ENCODE data around the gene HIVEP3. TPM values are rescaled to one million over a fixed set of nuclear protein-coding genes. Genes with fewer than 3 reads are reported as not detected.

HIVEP3 gene
- total RNA-seq, 1 donor from 2014 or later = 76.7 TPM

- Mint-ChIP-seq H3K4me3 (no peak overlapping the region), H3K4me1 (ENCODE audit: low read depth) (peaks cover 19% of the 10 kb centered on the region), H3K27me3 (ENCODE audit: insufficient read depth) (peaks cover 7% of the 10 kb centered on the region), H3K36me3 (ENCODE audit: low read depth) (no peaks in the 10 kb centered on the region), H3K27ac (no peak overlapping the region), H3K9me3 (no peaks in the 10 kb centered on the region)
- peak; percentile 11 for DNase-seq (ENCODE audit: low spot score)
- intact Hi-C loops (cut with micrococcal nuclease) = no loop called here
Measured at GRCh38 chr1:41487126-41488039, 431.3 kb downstream of the HIVEP3 start.

DNA sequence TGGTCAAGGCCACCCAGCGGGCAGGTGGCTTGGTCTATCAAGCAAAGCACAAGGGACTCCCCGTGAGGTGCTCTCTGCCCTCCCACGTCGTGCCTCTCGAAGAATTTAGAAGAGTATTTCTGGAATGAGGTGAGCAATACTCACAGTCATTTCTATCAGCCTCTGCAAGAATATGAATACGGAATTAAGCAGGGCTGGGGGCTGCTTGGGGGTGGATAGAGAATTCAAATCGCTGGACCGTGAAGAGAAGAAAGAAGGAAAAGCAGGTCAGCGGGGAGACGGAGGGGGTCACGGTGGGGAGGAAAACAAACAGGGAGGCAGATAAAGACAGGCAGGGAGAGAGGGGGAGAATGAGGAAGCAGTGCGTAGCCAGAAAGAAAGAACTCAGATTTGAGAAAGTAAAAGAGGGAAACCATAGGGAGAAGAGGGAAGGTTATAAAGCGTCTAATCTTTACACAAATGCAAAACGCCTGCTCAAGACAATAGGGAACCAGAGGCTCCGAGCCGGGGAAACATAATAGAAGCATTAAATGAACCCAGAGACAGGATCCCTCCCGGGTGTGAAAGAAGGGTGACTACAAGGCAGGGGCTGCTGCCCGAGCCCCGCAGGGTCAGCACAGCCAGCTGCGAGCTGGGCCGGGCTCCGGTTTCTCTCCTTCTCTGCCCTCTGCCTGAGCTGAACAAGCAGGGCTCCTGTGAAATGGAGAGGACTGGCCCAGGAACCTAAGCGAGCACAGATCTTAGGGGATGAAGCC is 432.2 kb downstream of the HIVEP3 start:
- Mint-ChIP-seq H3K4me3 (peak overlapping the region; percentile 37), H3K9me3 (no peaks in the 10 kb centered on the region), H3K36me3 (ENCODE audit: low read depth) (no peaks in the 10 kb centered on the region), H3K4me1 (ENCODE audit: low read depth) (peaks cover 19% of the 10 kb centered on the region), H3K27me3 (ENCODE audit: insufficient read depth) (peaks cover 7% of the 10 kb centered on the region), H3K27ac (peak overlapping the region; percentile 16)
- DNase-seq (ENCODE audit: low spot score) = no peak
- intact Hi-C loops (cut with micrococcal nuclease) = no loop called here

GRCh38 chr1:41486053-41486370 is 432.7 kb downstream of the HIVEP3 start:
- H3K4me3 Mint-ChIP-seq = no peak overlapping the region
- H3K4me1 Mint-ChIP-seq (ENCODE audit: low read depth) = peaks cover 19% of the 10 kb centered on the region
- H3K36me3 Mint-ChIP-seq (ENCODE audit: low read depth) = no peaks in the 10 kb centered on the region
- intact Hi-C loops (cut with micrococcal nuclease) = no loop called here
- DNase-seq (ENCODE audit: low spot score) = no peak
- peak overlapping the region; percentile 16 for H3K27ac Mint-ChIP-seq
- peaks cover 7% of the 10 kb centered on the region for H3K27me3 Mint-ChIP-seq (ENCODE audit: insufficient read depth)
- no peaks in the 10 kb centered on the region for H3K9me3 Mint-ChIP-seq

DNA sequence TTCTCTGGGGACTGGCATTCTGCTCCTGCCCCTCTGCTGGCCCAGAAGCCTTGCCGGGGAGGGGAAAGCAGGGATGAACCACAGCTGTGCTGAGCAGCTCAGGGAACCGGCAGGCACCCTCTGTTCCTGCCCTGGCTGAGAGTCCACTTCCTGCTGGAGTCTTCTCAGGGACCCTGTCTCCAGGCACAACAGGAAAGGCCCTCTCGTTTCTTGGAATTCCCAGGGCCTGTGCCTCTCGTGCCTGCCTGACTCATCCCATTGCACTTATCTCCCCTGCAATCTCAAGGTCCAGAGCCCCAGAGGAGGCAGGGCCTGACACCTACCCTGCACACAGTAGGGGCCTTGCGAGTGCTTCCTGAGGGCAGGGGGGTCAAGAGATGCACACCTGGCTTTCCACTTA is 433.1 kb downstream of the HIVEP3 start:
- Mint-ChIP-seq H3K4me1 (ENCODE audit: low read depth) (peaks cover 19% of the 10 kb centered on the region), H3K4me3 (no peak overlapping the region), H3K9me3 (no peaks in the 10 kb centered on the region), H3K27me3 (ENCODE audit: insufficient read depth) (peaks cover 7% of the 10 kb centered on the region), H3K27ac (no peak overlapping the region), H3K36me3 (ENCODE audit: low read depth) (no peaks in the 10 kb centered on the region)
- intact Hi-C loops (cut with micrococcal nuclease) = no loop called here
- DNase-seq (ENCODE audit: low spot score) = no peak

GRCh38 chr1:41484402-41485241 is 434.1 kb downstream of the HIVEP3 start, which contains the start of gene EDN2:
Gene EDN2, minus strand, starts transcription at chr1:41484683. Its CDS starts 82 bp downstream, at chr1:41484601.
- H3K27me3 Mint-ChIP-seq (ENCODE audit: insufficient read depth) = peaks cover 7% of the 10 kb centered on the region
- no peak for DNase-seq (ENCODE audit: low spot score)
- H3K36me3 Mint-ChIP-seq (ENCODE audit: low read depth) = no peaks in the 10 kb centered on the region
- no peak within 1 kb of the TSS for H3K4me3 Mint-ChIP-seq
- H3K27ac Mint-ChIP-seq = peak within 1 kb of the TSS; percentile 34
- peaks cover 19% of the 10 kb centered on the region for H3K4me1 Mint-ChIP-seq (ENCODE audit: low read depth)
- intact Hi-C loops (cut with micrococcal nuclease) = no loop called here
- no peaks in the 10 kb centered on the region for H3K9me3 Mint-ChIP-seq

- Mint-ChIP-seq H3K36me3 (ENCODE audit: low read depth) (no peaks in the 10 kb centered on the region), H3K27me3 (ENCODE audit: insufficient read depth) (peaks cover 5% of the 10 kb centered on the region), H3K4me1 (ENCODE audit: low read depth) (peaks cover 19% of the 10 kb centered on the region), H3K27ac (no peak overlapping the region), H3K4me3 (no peak overlapping the region), H3K9me3 (no peaks in the 10 kb centered on the region)
- DNase-seq (ENCODE audit: low spot score) = no peak
- intact Hi-C loops (cut with micrococcal nuclease) = no loop called here
Measured at GRCh38 chr1:41483960-41484401, 434.7 kb downstream of the HIVEP3 start.

- Mint-ChIP-seq H3K27ac (no peak overlapping the region), H3K4me3 (no peak overlapping the region), H3K36me3 (ENCODE audit: low read depth) (no peaks in the 10 kb centered on the region), H3K4me1 (ENCODE audit: low read depth) (peaks cover 19% of the 10 kb centered on the region), H3K9me3 (no peaks in the 10 kb centered on the region), H3K27me3 (ENCODE audit: insufficient read depth) (peaks cover 5% of the 10 kb centered on the region)
- intact Hi-C loops (cut with micrococcal nuclease) = no loop called here
- no peak for DNase-seq (ENCODE audit: low spot score)
Measured at GRCh38 chr1:41483001-41483850, 435.5 kb downstream of the HIVEP3 start.

GRCh38 chr1:41482001-41482765 is 436.5 kb downstream of the HIVEP3 start:
- Mint-ChIP-seq H3K36me3 (ENCODE audit: low read depth) (no peaks in the 10 kb centered on the region), H3K4me1 (ENCODE audit: low read depth) (peaks cover 13% of the 10 kb centered on the region), H3K27me3 (ENCODE audit: insufficient read depth) (peaks cover 5% of the 10 kb centered on the region), H3K9me3 (no peaks in the 10 kb centered on the region), H3K4me3 (no peak overlapping the region), H3K27ac (no peak overlapping the region)
- DNase-seq (ENCODE audit: low spot score) = no peak
- intact Hi-C loops (cut with micrococcal nuclease) = no loop called here

- H3K4me1 Mint-ChIP-seq (ENCODE audit: low read depth) = peaks cover 5% of the 10 kb centered on the region
- DNase-seq (ENCODE audit: low spot score) = no peak
- no peaks in the 10 kb centered on the region for H3K9me3 Mint-ChIP-seq
- H3K27me3 Mint-ChIP-seq (ENCODE audit: insufficient read depth) = peaks cover 5% of the 10 kb centered on the region
- no peak overlapping the region for H3K4me3 Mint-ChIP-seq
- H3K36me3 Mint-ChIP-seq (ENCODE audit: low read depth) = no peaks in the 10 kb centered on the region
- intact Hi-C loops (cut with micrococcal nuclease) = no loop called here
- no peak overlapping the region for H3K27ac Mint-ChIP-seq
Measured at GRCh38 chr1:41481109-41481775, 437.5 kb downstream of the HIVEP3 start.

- no peaks in the 10 kb centered on the region for H3K36me3 Mint-ChIP-seq (ENCODE audit: low read depth)
- H3K4me3 Mint-ChIP-seq = no peak overlapping the region
- intact Hi-C loops (cut with micrococcal nuclease) = no loop called here
- no peaks in the 10 kb centered on the region for H3K4me1 Mint-ChIP-seq (ENCODE audit: low read depth)
- H3K9me3 Mint-ChIP-seq = no peaks in the 10 kb centered on the region
- no peak for DNase-seq (ENCODE audit: low spot score)
- peaks cover 1% of the 10 kb centered on the region for H3K27me3 Mint-ChIP-seq (ENCODE audit: insufficient read depth)
- H3K27ac Mint-ChIP-seq = no peak overlapping the region
Measured at GRCh38 chr1:41480204-41481108, 438.3 kb downstream of the HIVEP3 start.

Data from activated T-helper 1 cell treated with anti-CD3 and anti-CD28 coated beads, Interleukin-12 subunit alpha, Interleukin-12 subunit beta, Interleukin-2, Interleukin-4 antibody, amounts not matched to agents 30 ng/mL and 10 ng/mL and 1 ng/mL, durations not matched to agents 14 hours and 24 hours and 36 hours (primary cell).